BE2C (cell line): Measurements from ENCODE around the gene CACUL1.
"Not testable (repeated sequence)": the region's sequence is repeated elsewhere in the genome, so short reads cannot be mapped to it uniquely, and the experiment has no call there.

ENCODE experiments used
- DNase-seq: peaks from one replicate; pipeline ENCODE4 v3.0.0-alpha.2; 2020
- H3K27me3 ChIP-seq: fragments of 250-450 bp; sonication (Bioruptor Pico); 2 replicates; pipeline ENCODE4 v1.5.1; 2020; ENCODE audit warnings: mild to moderate bottlenecking
- H3K36me3 ChIP-seq: fragments of 250-450 bp; sonication (Bioruptor Pico); 2 replicates; pipeline ENCODE4 v1.5.1; 2020; ENCODE audit warnings: mild to moderate bottlenecking
- H3K4me1 ChIP-seq: fragments of 250-450 bp; sonication (Bioruptor Pico); 2 replicates; pipeline ENCODE4 v1.5.1; 2020
- H3K4me3 ChIP-seq: 2 replicates; pipeline ENCODE4 v1.5.1; 2011; ENCODE audit warnings: low read depth, low read length
- H3K9me3 ChIP-seq: fragments of 250-450 bp; sonication (Bioruptor Pico); 2 replicates; pipeline ENCODE4 v1.5.1; 2020
- TF ChIP-seq, protein P1 (sequence below): IDR thresholded peaks from 2 replicates; pipeline ENCODE4 v1.5.1; 2012; ENCODE audit warnings: mild to moderate bottlenecking, low read depth, low read length

The CACUL1 gene

GRCh38 chr10:118783776-118784545 lies 29.2 kb upstream of the CACUL1 start:
- no peak overlapping the region for H3K4me3 ChIP-seq
- no peaks in the 10 kb centered on the region for H3K9me3 ChIP-seq
- DNase-seq, result no peak
- H3K36me3 ChIP-seq, result no peaks in the 10 kb centered on the region
- no peaks in the 10 kb centered on the region for H3K4me1 ChIP-seq
- TF ChIP-seq, protein P1, sequence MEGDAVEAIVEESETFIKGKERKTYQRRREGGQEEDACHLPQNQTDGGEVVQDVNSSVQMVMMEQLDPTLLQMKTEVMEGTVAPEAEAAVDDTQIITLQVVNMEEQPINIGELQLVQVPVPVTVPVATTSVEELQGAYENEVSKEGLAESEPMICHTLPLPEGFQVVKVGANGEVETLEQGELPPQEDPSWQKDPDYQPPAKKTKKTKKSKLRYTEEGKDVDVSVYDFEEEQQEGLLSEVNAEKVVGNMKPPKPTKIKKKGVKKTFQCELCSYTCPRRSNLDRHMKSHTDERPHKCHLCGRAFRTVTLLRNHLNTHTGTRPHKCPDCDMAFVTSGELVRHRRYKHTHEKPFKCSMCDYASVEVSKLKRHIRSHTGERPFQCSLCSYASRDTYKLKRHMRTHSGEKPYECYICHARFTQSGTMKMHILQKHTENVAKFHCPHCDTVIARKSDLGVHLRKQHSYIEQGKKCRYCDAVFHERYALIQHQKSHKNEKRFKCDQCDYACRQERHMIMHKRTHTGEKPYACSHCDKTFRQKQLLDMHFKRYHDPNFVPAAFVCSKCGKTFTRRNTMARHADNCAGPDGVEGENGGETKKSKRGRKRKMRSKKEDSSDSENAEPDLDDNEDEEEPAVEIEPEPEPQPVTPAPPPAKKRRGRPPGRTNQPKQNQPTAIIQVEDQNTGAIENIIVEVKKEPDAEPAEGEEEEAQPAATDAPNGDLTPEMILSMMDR, result no peak
- no peaks in the 10 kb centered on the region for H3K27me3 ChIP-seq

DNA sequence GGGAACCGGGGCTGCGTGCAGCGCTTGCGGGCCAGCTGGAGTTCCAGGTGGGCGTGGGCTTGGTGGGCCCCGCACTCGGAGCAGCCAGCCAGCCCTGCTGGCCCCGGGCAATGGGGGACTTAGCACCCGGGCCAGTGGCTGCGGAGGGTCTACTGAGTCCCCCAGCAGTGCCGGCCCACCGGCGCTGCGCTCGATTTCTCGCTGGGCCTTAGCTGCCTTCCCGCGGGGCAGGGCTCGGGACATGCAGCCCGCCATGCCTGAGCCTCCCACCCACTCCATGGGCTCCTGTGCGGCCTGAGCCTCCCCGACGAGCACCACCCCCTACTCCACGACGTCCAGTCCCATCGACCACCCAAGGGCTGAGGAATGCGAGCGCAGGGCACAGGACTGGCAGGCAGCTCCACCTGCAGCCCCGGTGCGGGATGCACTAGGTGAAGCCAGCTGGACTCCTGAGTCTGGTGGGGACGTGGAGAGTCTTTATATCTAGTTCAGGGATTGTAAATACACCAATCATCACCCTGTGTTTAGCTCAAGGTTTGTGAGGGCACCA lies 28.2 kb upstream of the CACUL1 start:
- not testable (repeated sequence) for H3K36me3 ChIP-seq, H3K9me3 ChIP-seq, H3K27me3 ChIP-seq, H3K4me3 ChIP-seq, DNase-seq, H3K4me1 ChIP-seq

GRCh38 chr10:118781541-118781940 lies 26.8 kb upstream of the CACUL1 start:
- TF ChIP-seq, protein P1, result no peak
- H3K9me3 ChIP-seq, result no peaks in the 10 kb centered on the region
- H3K4me1 ChIP-seq, result no peaks in the 10 kb centered on the region
- H3K4me3 ChIP-seq, result no peak overlapping the region
- H3K27me3 ChIP-seq, result no peaks in the 10 kb centered on the region
- DNase-seq, result no peak
- no peaks in the 10 kb centered on the region for H3K36me3 ChIP-seq

DNA sequence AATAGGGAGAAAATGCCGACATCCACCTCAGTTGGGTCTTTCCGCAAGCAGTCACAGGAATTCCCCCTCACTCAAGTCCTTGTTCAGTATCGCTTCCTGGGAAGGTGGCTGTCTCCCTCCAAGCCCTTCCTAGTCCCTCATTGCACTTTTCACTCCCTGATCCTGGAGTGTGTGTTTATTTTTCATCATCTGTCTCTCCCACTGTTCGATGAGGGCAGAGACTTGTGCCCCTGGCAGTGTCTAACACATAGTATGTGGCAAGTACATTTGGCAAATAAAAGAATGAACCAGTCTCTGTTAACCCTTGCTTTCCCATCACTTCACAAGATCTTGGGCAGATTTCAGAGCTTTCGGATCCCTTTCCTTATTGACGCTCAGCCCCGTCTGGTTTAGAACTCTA lies 24.0 kb upstream of the CACUL1 start:
- TF ChIP-seq, protein P1, result no peak
- H3K4me3 ChIP-seq, result no peak overlapping the region
- H3K27me3 ChIP-seq, result no peaks in the 10 kb centered on the region
- H3K9me3 ChIP-seq, result no peaks in the 10 kb centered on the region
- no peaks in the 10 kb centered on the region for H3K36me3 ChIP-seq
- no peaks in the 10 kb centered on the region for H3K4me1 ChIP-seq
- no peak for DNase-seq

GRCh38 chr10:118776960-118777359 lies 22.2 kb upstream of the CACUL1 start:
- Histone ChIP-seq H3K27me3 (no peaks in the 10 kb centered on the region), H3K4me1 (no peaks in the 10 kb centered on the region), H3K9me3 (no peaks in the 10 kb centered on the region), H3K4me3 (no peak overlapping the region), H3K36me3 (no peaks in the 10 kb centered on the region)
- DNase-seq, result no peak
- TF ChIP-seq, protein P1, result no peak

DNA sequence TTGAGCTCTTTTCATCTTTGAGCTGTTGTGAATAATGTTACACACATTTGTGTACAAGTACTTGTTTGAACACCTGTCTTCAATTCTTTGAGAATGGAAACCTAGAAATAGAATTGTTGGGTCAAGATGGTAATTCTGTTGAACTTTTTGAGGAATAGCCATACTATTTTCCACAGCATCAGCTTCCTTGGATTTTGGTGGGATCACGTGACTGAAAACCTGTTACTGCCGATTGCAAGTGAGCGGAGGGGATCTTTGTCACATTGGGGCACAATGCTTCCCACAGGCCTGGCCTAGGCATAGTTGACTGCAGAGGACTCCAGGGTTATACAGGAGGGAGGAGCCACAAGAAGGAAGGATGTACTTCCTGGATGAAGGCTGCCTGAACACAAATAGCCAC lies 21.3 kb upstream of the CACUL1 start:
- Histone ChIP-seq H3K4me3 (no peak overlapping the region), H3K27me3 (no peaks in the 10 kb centered on the region), H3K9me3 (no peaks in the 10 kb centered on the region), H3K36me3 (no peaks in the 10 kb centered on the region), H3K4me1 (no peaks in the 10 kb centered on the region)
- TF ChIP-seq, protein P1, result no peak
- no peak for DNase-seq
